Stomach (tissue), 9 donors: ENCODE results near the gene ALDOA. TPM values are rescaled to one million over a fixed set of nuclear protein-coding genes. Genes with fewer than 3 reads are reported as not detected.

Experiments
- DNase-seq, 2 donors: peaks; one replicate each; pipeline versions ENCODE4 v3.0.0 to v3.0.0-alpha.2; 2013 to 2019
- H3K27ac ChIP-seq, 5 donors: fragments of 200-600 bp in 4 of 5; sonication (generic) in 4 of 5; one replicate each; pipeline ENCODE4 v1.5.1; 2013 to 2019; ENCODE audit warnings: mild to moderate bottlenecking in 1 of 5, moderate library complexity in 1 of 5
- H3K27me3 ChIP-seq, 3 donors: fragments of 200-600 bp; sonication (generic); one replicate each; pipeline ENCODE4 v1.5.1; 2017 to 2019; ENCODE audit warnings: mixed run types in 1 of 3
- H3K36me3 ChIP-seq, 4 donors: fragments of 200-600 bp; sonication (generic); 1 replicate in 3 of 4; 2 replicates in 1 of 4; pipeline ENCODE4 v1.5.1; 2016 to 2019
- H3K4me1 ChIP-seq, 4 donors: fragments of 200-600 bp; sonication (generic); one replicate each; pipeline ENCODE4 v1.5.1; 2016 to 2019
- H3K4me3 ChIP-seq, 4 donors: fragments of 200-600 bp; sonication (generic) in 3 of 4; one replicate each; pipeline ENCODE4 v1.5.1; 2016 to 2019; ENCODE audit warnings: mild to moderate bottlenecking in 1 of 4
- H3K9me3 ChIP-seq, 4 donors: fragments of 200-600 bp; sonication (generic); one replicate each; pipeline ENCODE4 v1.5.1; 2016 to 2019
- CTCF ChIP-seq, 7 experiments: fragments of 450-650 bp in 4 of 7; fragments of 200-600 bp in 3 of 7; sonication (generic) in 3 of 7; IDR thresholded peaks; one replicate each; pipeline ENCODE4 v1.5.1; 2016 to 2019; ENCODE audit warnings: antibody characterized with exemption in 7 of 7, control low read depth in 2 of 7, mild to moderate bottlenecking in 1 of 7
- EP300 ChIP-seq: sonication (generic); formaldehyde crosslinking; IDR thresholded peaks from one replicate; pipeline ENCODE4 v1.6.1; 2017; ENCODE audit warnings: antibody characterized with exemption
- POLR2A ChIP-seq, 4 donors: fragments of 450-650 bp; IDR thresholded peaks; one replicate each; pipeline ENCODE4 v1.6.1; 2016; ENCODE audit warnings: antibody characterized with exemption in 4 of 4, control low read depth in 2 of 4, mild to moderate bottlenecking in 1 of 4, moderate library complexity in 1 of 4
- POLR2AphosphoS5 ChIP-seq, 3 donors: sonication (generic); formaldehyde crosslinking; IDR thresholded peaks; one replicate each; pipeline ENCODE4 v1.6.1; 2016; ENCODE audit warnings: antibody characterized with exemption in 3 of 3
- WGBS, 5 donors: extraction: QIAGEN DNeasy Blood & Tissue Kit in 3 of 5; methylation state at CpG; one replicate each; pipeline versions ENCODE4 v1.1.5 to v1.1.7; 2013 to 2018; 5-methylcytosine and 5-hydroxymethylcytosine counted together
- intact Hi-C: fragments of 100-400 bp; cut with DNase I; formaldehyde crosslinking; loops from one replicate; pipeline ENCODE4 v1.15.1; 2023; ENCODE audit warnings: low total_unique reads
- polyA plus RNA-seq, 3 donors: library from polyadenylated mRNA; stranded (reverse); fragments of 200-250 nt; gene quantifications; one replicate each; pipeline ENCODE4 v1.2.3, GENCODE V29; 2013
- total RNA-seq, 5 donors: library from RNA; depleted of rRNA; stranded (reverse); fragments of >200 nt; gene quantifications; one replicate each; pipeline versions ENCODE4 v1.1.0 to v1.2.3, GENCODE V29; 2014 to 2016
- donor health status: healthy with polysubstance abuse.
- donor health status: Bipolar disorder and iron deficiency.
- donor health status: healthy.

The ALDOA gene
- total and polyA plus RNA-seq, 8 donors = 180 to 2,515 (median 807) TPM

GRCh38 chr16:30096105-30096861 lies 30.7 kb downstream of the ALDOA start, which contains the start of gene YPEL3:
TSS of gene YPEL3 (minus strand) at chr16:30096213. CDS start at chr16:30095482, 731 bp downstream.
- H3K27ac ChIP-seq = peak within 1 kb of the TSS; percentile 90 to 99 (median 94)
- TF ChIP-seq POLR2A (IDR thresholded peaks at IDR 0.05) (no peak), POLR2AphosphoS5 (IDR thresholded peaks at IDR 0.05) (peak; percentile 48 to 71 (median 66))
- peaks cover 5 to 21% (median 15%) of the 10 kb centered on the region in 4 donors for H3K36me3 ChIP-seq
- intact Hi-C loops = no loop called here
- WGBS, 5 donors = 8 to 23% (median 11%) methylated on average over 29 to 76 of the region's 77 CpGs
- H3K4me1 ChIP-seq = peaks cover 35 to 48% (median 47%) of the 10 kb centered on the region in 4 donors
- H3K4me3 ChIP-seq = peak within 1 kb of the TSS; percentile 63 to 89 (median 80)
- no peaks in the 10 kb centered on the region for H3K27me3 ChIP-seq
- DNase-seq = peak; percentile 96 to 98
- H3K9me3 ChIP-seq = peaks cover 0 to 22% (median 12%) of the 10 kb centered on the region in 4 donors

- TF ChIP-seq POLR2AphosphoS5 (IDR thresholded peaks at IDR 0.05) (no peak), POLR2A (IDR thresholded peaks at IDR 0.05) (no peak), CTCF (IDR thresholded peaks at IDR 0.05) (no peak), EP300 (no peak)
- Histone ChIP-seq H3K4me3 (peak overlapping the region; percentile 63 to 89 (median 80)), H3K27ac (peak overlapping the region; percentile 90 to 99 (median 93)), H3K9me3 (peaks cover 0 to 22% (median 12%) of the 10 kb centered on the region in 4 donors), H3K4me1 (peaks cover 30 to 42% (median 41%) of the 10 kb centered on the region in 4 donors), H3K36me3 (peaks cover 5 to 21% (median 15%) of the 10 kb centered on the region in 4 donors), H3K27me3 (no peaks in the 10 kb centered on the region)
- 95 to 96% (median 95%) methylated on average over 18 of the region's 18 CpGs for WGBS, 5 donors
- peak in 1 of 2 donors; percentile 37 for DNase-seq
- intact Hi-C loops = no loop called here
Observed at GRCh38 chr16:30096862-30097563, 31.5 kb downstream of the ALDOA start.

- TF ChIP-seq CTCF (IDR thresholded peaks at IDR 0.05) (no peak), EP300 (no peak), POLR2AphosphoS5 (IDR thresholded peaks at IDR 0.05) (no peak), POLR2A (IDR thresholded peaks at IDR 0.05) (no peak)
- intact Hi-C loops = no loop called here
- peaks cover 13 to 59% (median 50%) of the 10 kb centered on the region in 4 donors for H3K36me3 ChIP-seq
- no peaks in the 10 kb centered on the region for H3K27me3 ChIP-seq
- DNase-seq = no peak
- 79 to 90% (median 84%) methylated on average over 4 of the region's 4 CpGs for WGBS, 5 donors
- H3K27ac ChIP-seq = no peak overlapping the region
- peaks cover 0 to 23% (median 4%) of the 10 kb centered on the region in 4 donors for H3K4me1 ChIP-seq
- no peaks in the 10 kb centered on the region for H3K9me3 ChIP-seq
- no peak overlapping the region for H3K4me3 ChIP-seq
Observed at GRCh38 chr16:30104090-30104489, 38.5 kb downstream of the ALDOA start.

- Histone ChIP-seq H3K27me3 (no peaks in the 10 kb centered on the region), H3K4me1 (peaks cover 0 to 25% (median 4%) of the 10 kb centered on the region in 4 donors), H3K27ac (no peak overlapping the region), H3K36me3 (peaks cover 15 to 63% (median 54%) of the 10 kb centered on the region in 4 donors), H3K4me3 (no peak overlapping the region), H3K9me3 (no peaks in the 10 kb centered on the region)
- no peak for TF ChIP-seq CTCF (IDR thresholded peaks at IDR 0.05)
- no peak for TF ChIP-seq EP300
- WGBS, 5 donors = 29 to 55% (median 36%) methylated on average over 6 of the region's 6 CpGs
- peak; percentile 58 to 77 for DNase-seq
- intact Hi-C loops = no loop called here
Observed at GRCh38 chr16:30104492-30104891, 38.9 kb downstream of the ALDOA start.
